Adrenal gland (tissue), 5 donors: ENCODE data around the gene SLC19A1.

Source experiments
- POLR2A ChIP-seq, 2 donors: fragments of 450-650 bp; IDR thresholded peaks; one replicate each; pipeline ENCODE4 v1.6.1; 2017; ENCODE audit warnings: antibody characterized with exemption in 2 of 2, mild to moderate bottlenecking in 2 of 2, moderate library complexity in 1 of 2
- TF ChIP-seq, protein P1 (sequence below), 6 experiments: fragments of 450-650 bp in 4 of 6; fragments of 200-600 bp in 2 of 6; sonication (generic) in 1 of 6; IDR thresholded peaks; 1 replicate in 5 of 6; 2 replicates in 1 of 6; pipeline versions ENCODE4 v1.5.1 to v1.8.0; 2016 to 2021; ENCODE audit warnings: antibody characterized with exemption in 6 of 6, mild to moderate bottlenecking in 2 of 6, moderate library complexity in 1 of 6
- donor health status: DM: no; HTN: no; CAD: no.

DNA sequence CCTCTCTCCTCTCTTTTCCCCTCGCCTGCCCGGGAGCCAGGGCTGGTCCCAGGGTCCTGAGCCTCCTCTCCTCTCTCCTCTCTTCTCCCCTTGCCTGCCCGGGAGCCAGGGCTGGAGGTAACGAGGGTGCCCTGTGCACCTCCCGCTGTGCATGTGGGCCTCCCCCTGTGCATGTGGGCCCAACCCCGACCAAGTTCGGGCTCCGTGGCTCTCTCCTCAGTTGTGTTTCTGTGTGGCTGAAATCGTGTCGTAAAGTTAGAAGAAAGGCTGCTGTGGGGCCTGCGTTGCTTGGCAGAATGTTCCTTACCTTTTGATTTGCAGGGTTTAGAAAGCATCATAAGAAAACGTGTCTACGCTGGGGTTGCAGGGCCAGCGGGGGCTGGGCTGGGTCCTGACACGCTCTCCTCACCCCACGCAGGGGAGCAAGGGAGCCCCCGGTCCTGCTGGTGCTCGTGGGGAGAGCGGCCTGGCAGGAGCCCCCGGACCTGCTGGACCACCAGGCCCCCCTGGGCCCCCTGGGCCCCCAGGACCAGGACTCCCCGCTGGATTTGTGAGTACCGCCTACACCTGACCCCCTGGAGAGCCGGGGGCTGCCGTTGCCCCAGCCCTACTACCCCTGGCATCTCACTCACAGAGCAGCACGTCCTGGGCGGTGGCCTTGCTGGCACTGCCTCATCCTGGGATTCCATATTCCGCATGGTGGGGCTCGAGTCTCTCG lies 55.6 kb downstream of the SLC19A1 start:
- TF ChIP-seq, protein P1, sequence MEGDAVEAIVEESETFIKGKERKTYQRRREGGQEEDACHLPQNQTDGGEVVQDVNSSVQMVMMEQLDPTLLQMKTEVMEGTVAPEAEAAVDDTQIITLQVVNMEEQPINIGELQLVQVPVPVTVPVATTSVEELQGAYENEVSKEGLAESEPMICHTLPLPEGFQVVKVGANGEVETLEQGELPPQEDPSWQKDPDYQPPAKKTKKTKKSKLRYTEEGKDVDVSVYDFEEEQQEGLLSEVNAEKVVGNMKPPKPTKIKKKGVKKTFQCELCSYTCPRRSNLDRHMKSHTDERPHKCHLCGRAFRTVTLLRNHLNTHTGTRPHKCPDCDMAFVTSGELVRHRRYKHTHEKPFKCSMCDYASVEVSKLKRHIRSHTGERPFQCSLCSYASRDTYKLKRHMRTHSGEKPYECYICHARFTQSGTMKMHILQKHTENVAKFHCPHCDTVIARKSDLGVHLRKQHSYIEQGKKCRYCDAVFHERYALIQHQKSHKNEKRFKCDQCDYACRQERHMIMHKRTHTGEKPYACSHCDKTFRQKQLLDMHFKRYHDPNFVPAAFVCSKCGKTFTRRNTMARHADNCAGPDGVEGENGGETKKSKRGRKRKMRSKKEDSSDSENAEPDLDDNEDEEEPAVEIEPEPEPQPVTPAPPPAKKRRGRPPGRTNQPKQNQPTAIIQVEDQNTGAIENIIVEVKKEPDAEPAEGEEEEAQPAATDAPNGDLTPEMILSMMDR (IDR thresholded peaks at IDR 0.05): no peak
- TF ChIP-seq POLR2A (IDR thresholded peaks at IDR 0.05): no peak
